AG09319 (cell line): ENCODE data around the gene C11orf54.

Experiments
- DNase-seq: peaks from one replicate; pipeline ENCODE4 v3.0.0-alpha.2; 2010; ENCODE audit warnings: low read depth; ENCODE audit errors: extremely low read depth
- CTCF ChIP-seq: IDR thresholded peaks from 2 replicates; pipeline ENCODE4 v1.5.1; 2011; ENCODE audit warnings: low read depth, mild to moderate bottlenecking, inconsistent platforms, low read length, moderate library complexity

The C11orf54 gene

GRCh38 chr11:93712678-93713077 is 28.8 kb upstream of the C11orf54 start:
- no peak for TF ChIP-seq CTCF
- DNase-seq, result no peak

GRCh38 chr11:93715797-93716396 is 25.6 kb upstream of the C11orf54 start:
- no peak for DNase-seq
- TF ChIP-seq CTCF, result no peak

GRCh38 chr11:93717501-93717900 is 24.0 kb upstream of the C11orf54 start:
- TF ChIP-seq CTCF, result no peak
- no peak for DNase-seq

- DNase-seq, result no peak
- no peak for TF ChIP-seq CTCF
Observed at GRCh38 chr11:93718057-93718563, 23.4 kb upstream of the C11orf54 start.

GRCh38 chr11:93719310-93719709 is 22.2 kb upstream of the C11orf54 start:
- DNase-seq, result no peak
- TF ChIP-seq CTCF, result no peak

- DNase-seq, result no peak
- no peak for TF ChIP-seq CTCF
Observed at GRCh38 chr11:93720522-93720921, 20.9 kb upstream of the C11orf54 start.

- TF ChIP-seq CTCF, result no peak
Observed at GRCh38 chr11:93724089-93724488, 17.4 kb upstream of the C11orf54 start.

More at GRCh38 chr11:93724089-93724488, 17.4 kb upstream of the C11orf54 start:
- no peak for DNase-seq
